ENCODE results near the gene TESMIN. TPM values are rescaled to one million over a fixed set of nuclear protein-coding genes. Genes with fewer than 3 reads are reported as not detected.

TESMIN gene, protein sequence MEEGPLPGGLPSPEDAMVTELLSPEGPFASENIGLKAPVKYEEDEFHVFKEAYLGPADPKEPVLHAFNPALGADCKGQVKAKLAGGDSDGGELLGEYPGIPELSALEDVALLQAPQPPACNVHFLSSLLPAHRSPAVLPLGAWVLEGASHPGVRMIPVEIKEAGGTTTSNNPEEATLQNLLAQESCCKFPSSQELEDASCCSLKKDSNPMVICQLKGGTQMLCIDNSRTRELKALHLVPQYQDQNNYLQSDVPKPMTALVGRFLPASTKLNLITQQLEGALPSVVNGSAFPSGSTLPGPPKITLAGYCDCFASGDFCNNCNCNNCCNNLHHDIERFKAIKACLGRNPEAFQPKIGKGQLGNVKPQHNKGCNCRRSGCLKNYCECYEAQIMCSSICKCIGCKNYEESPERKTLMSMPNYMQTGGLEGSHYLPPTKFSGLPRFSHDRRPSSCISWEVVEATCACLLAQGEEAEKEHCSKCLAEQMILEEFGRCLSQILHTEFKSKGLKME
- 1.4 and 9.6 TPM in 2 replicates for total RNA-seq

DNA sequence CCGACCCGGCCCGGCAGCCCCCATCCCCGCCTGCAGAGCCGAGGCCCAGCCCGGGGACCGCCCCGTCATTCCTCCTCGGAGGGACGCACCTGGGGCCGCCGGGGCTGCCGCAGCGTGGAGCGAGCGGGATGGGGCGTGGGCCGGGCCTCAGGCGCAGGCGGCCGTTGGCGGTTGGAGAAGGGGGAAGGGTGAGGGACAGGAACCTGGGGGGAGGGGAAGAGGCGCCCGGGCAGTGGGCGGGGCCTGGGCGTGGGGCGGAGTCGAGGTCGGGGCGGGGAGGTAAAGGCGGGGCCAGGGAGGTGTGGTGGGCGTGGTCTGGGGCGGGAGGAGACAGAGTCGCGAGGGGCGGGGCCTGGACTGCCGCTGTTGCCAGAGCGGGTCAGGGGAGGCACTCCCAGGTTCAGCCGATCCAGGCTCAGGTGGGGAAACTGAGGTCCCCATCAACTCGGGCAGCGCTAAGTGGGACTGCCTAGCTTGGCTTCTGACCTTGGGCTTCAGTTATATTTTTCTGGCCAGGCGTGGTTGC, at the start of gene TESMIN:
TESMIN (minus strand) TSS at position 190 of the 526 bp plus-strand sequence. CDS start 860 bp downstream, outside the sequence.

DNA sequence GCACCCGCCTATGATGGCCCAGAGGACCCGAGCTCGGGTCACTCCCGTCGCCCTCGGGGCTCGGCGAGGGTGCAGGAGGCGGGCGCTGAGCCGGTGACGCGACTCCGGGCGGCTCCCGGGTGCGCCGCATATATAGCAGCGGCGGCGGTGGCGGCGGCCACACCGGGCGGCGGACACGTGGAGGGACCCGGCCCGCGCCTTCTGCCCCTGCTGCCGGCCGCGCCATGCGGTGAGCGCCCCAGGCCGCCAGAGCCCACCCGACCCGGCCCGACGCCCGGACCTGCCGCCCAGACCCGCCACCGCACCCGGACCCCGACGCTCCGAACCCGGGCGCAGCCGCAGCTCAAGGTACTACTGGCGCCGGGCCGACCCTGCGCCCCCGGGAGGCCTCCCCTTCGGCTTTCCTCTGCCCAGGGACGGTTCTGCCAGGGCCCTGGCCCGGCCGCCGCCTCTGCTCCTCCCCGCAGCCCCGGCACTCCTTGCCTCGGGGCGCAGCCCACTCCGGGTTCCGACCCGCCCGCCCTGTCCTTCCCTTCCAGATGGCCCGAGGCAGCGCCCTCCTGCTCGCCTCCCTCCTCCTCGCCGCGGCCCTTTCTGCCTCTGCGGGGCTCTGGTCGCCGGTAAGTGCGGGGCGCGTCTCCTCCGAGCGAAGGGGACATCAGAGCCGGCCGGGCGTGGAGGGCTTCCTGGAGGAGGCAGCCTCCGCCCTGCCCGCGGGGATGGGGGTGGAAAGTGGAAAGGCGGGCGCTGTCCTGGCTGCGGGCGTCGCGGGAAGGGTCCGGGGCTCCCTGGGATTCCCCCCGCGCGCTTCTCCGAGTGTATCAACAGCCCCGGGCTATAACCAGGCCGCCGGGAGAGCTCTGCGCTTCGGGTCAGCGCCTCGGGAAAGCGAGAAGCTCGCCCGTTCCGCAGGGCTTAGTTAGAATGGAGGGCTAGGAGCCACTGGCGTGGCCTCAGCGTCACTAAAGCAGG, 66.6 kb downstream of the TESMIN start, which contains the start of gene GAL:
GAL (plus strand) TSS at position 160 of the 972 bp plus-strand sequence; CDS start at position 540, 380 bp downstream.

Other genes starting within 250 kb of the TESMIN start
- gene GAL, start 67.0 kb downstream of the TESMIN start, total RNA-seq = 7.4 and 8.5 TPM in 2 replicates
- 9.2 and 12.3 TPM in 2 replicates for gene CPT1A, start 90.4 kb upstream of the TESMIN start, total RNA-seq
- gene MRPL21, start 152.3 kb upstream of the TESMIN start, total RNA-seq = 87.5 and 101 TPM in 2 replicates
- 9.7 and 13.9 TPM in 2 replicates for gene IGHMBP2, start 152.4 kb upstream of the TESMIN start, total RNA-seq
- gene MRGPRD, start 229.5 kb upstream of the TESMIN start, total RNA-seq = not detected in 2 replicates

Measured in airway epithelial cell (primary cell).